ENCODE measurements around the gene TBCEL.

Gene TBCEL

GRCh38 chr11:121067962-121068647 is 44.2 kb downstream of the TBCEL start:
- H3K4me2 ChIP-seq (ENCODE audit: insufficient read depth, low read length), result no peak overlapping the region
- no peak overlapping the region for H3K9ac ChIP-seq (ENCODE audit: low read depth, low read length)
- peaks cover 9% of the 10 kb centered on the region; the same call in 1 of the 2 replicates for H3K36me3 ChIP-seq (ENCODE audit: insufficient read depth, low read length)
- no peak for DNase-seq
- H3K79me2 ChIP-seq (ENCODE audit: insufficient read depth, low read length), result no peaks in the 10 kb centered on the region
- H3K27ac ChIP-seq (ENCODE audit: low read length), result no peak overlapping the region
- no peaks in the 10 kb centered on the region for H4K20me1 ChIP-seq (ENCODE audit: insufficient read depth, low read length)
- H2AFZ ChIP-seq (ENCODE audit: low read depth, low read length), result no peak overlapping the region
- H3K9me3 ChIP-seq (ENCODE audit: insufficient read depth, low read length, severe bottlenecking), result no peaks in the 10 kb centered on the region
- TF ChIP-seq CTCF (IDR thresholded peaks at IDR 0.05; ENCODE audit: borderline replicate concordance, extremely low read depth, low read length, poor library complexity, severe bottlenecking) (no peak), EZH2 (IDR thresholded peaks at IDR 0.05; ENCODE audit: borderline replicate concordance, low read depth, low read length, severe bottlenecking) (no peak)
- no peak for ATAC-seq (ENCODE audit: insufficient read depth, low read depth)
- no peaks in the 10 kb centered on the region for H3K27me3 ChIP-seq (ENCODE audit: insufficient read depth, low read length, poor library complexity)
- H3K4me3 ChIP-seq (ENCODE audit: low read depth in 1 of 2, low read length in 2 of 2), result no peak overlapping the region
- H3K4me1 ChIP-seq (ENCODE audit: insufficient read depth, low read length), result no peaks in the 10 kb centered on the region

- Histone ChIP-seq H3K27me3 (ENCODE audit: insufficient read depth, low read length, poor library complexity) (no peaks in the 10 kb centered on the region), H3K9ac (ENCODE audit: low read depth, low read length) (no peak overlapping the region), H2AFZ (ENCODE audit: low read depth, low read length) (no peak overlapping the region), H3K4me3 (ENCODE audit: low read depth in 1 of 2, low read length in 2 of 2) (no peak overlapping the region), H3K4me2 (ENCODE audit: insufficient read depth, low read length) (no peak overlapping the region), H3K9me3 (ENCODE audit: insufficient read depth, low read length, severe bottlenecking) (no peaks in the 10 kb centered on the region), H3K79me2 (ENCODE audit: insufficient read depth, low read length) (no peaks in the 10 kb centered on the region), H4K20me1 (ENCODE audit: insufficient read depth, low read length) (no peaks in the 10 kb centered on the region), H3K36me3 (ENCODE audit: insufficient read depth, low read length) (peaks cover 9% of the 10 kb centered on the region; the same call in 1 of the 2 replicates), H3K4me1 (ENCODE audit: insufficient read depth, low read length) (no peaks in the 10 kb centered on the region), H3K27ac (ENCODE audit: low read length) (no peak overlapping the region)
- DNase-seq (no peak), ATAC-seq (ENCODE audit: insufficient read depth, low read depth) (no peak)
- no peak for TF ChIP-seq EZH2 (IDR thresholded peaks at IDR 0.05; ENCODE audit: borderline replicate concordance, low read depth, low read length, severe bottlenecking)
- TF ChIP-seq CTCF (IDR thresholded peaks at IDR 0.05; ENCODE audit: borderline replicate concordance, extremely low read depth, low read length, poor library complexity, severe bottlenecking), result no peak
These were observed 44.9 kb downstream of the TBCEL start for GRCh38 chr11:121068787-121069186.

- no peaks in the 10 kb centered on the region for H3K27me3 ChIP-seq (ENCODE audit: insufficient read depth, low read length, poor library complexity)
- no peak for TF ChIP-seq EZH2 (IDR thresholded peaks at IDR 0.05; ENCODE audit: borderline replicate concordance, low read depth, low read length, severe bottlenecking)
- no peak for TF ChIP-seq CTCF (IDR thresholded peaks at IDR 0.05; ENCODE audit: borderline replicate concordance, extremely low read depth, low read length, poor library complexity, severe bottlenecking)
- no peak overlapping the region for H3K9ac ChIP-seq (ENCODE audit: low read depth, low read length)
- no peaks in the 10 kb centered on the region for H3K4me1 ChIP-seq (ENCODE audit: insufficient read depth, low read length)
- H3K4me2 ChIP-seq (ENCODE audit: insufficient read depth, low read length), result no peak overlapping the region
- no peaks in the 10 kb centered on the region for H4K20me1 ChIP-seq (ENCODE audit: insufficient read depth, low read length)
- peaks cover 5% of the 10 kb centered on the region; the same call in 1 of the 2 replicates for H3K36me3 ChIP-seq (ENCODE audit: insufficient read depth, low read length)
- no peak overlapping the region for H2AFZ ChIP-seq (ENCODE audit: low read depth, low read length)
- DNase-seq, result no peak
- H3K79me2 ChIP-seq (ENCODE audit: insufficient read depth, low read length), result no peaks in the 10 kb centered on the region
- H3K27ac ChIP-seq (ENCODE audit: low read length), result no peak overlapping the region
- H3K4me3 ChIP-seq (ENCODE audit: low read depth in 1 of 2, low read length in 2 of 2), result no peak overlapping the region
- H3K9me3 ChIP-seq (ENCODE audit: insufficient read depth, low read length, severe bottlenecking), result no peaks in the 10 kb centered on the region
- ATAC-seq (ENCODE audit: insufficient read depth, low read depth), result no peak
These were observed 47.3 kb downstream of the TBCEL start for GRCh38 chr11:121070951-121071845.
